Measurements from ENCODE around the gene HTRA1.

HTRA1 gene

DNA sequence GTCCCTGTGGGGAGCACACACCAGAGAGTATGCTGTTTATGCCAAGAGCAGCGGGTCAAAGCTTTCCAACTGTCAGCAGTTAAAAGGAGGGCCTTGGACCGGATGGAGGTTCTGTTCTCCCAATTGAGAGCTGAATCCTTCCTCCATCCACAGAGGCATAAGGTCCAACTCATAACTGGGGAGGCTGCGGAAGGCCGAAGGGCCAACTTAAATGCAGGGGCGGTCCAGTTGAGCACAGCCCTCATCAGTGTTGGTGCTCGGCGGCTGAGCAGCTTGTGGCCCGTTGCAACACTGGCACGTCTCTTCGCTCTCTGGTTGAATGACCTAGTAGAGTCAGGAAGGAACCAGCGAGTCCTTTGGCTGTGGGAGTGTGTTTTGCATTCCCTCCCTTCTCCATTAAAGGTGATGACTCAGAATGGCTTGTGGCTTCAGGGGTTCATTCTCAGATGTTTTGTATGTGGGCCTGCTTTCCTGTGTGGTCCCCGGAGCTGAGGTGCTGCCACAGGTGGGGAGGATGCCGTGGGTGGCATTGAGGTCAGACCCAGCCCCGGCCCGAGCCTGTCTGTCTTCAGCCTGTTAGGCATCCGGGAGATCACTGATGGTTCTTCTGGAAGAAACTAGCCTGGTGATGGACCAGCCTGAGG lies 54.4 kb downstream of the HTRA1 start:
- peak in 2 of 3 experiments; percentile 22 to 43 for DNase-seq (ENCODE audit: low read depth in 3 of 3)

DNA sequence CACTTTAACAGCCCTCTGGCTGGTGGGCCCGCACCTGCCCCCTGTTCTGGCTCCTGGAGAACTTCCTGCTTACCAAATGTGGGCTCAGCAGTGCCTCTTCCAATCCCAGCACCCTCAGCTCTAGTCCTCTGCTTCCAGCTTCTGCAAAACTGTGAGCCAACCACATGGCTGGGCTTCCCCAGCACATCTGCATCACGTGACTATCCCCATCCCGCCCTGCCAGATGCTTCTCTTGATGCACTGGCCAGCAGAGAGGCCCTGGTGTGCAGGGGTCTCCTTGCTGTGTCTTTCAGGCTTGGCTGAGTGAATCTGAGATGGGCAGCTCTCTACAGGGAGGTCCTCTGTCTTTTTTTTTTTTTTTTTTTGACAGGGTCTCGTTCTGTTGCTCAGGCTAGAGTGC lies 55.4 kb downstream of the HTRA1 start:
- no peak for DNase-seq (ENCODE audit: low read depth in 3 of 3)

DNA sequence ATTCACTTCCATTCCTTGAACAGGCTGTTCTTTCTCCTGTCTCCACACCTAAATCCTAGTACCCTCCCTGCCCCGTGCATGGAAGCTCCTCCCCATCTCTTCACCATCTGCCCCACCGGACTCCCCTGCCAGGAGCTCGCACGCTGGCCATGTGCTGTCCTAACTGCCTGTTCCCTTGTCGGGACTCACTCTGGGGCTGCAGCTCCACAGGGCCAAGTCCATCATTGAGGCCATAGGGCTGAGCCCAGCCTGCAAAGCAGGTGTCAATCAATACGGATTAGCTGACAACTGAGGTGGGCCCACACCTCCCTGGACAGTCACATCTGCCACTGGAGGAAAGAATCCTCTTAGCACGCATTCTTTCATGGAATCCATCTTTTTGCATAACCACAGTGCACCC lies 57.8 kb downstream of the HTRA1 start:
- DNase-seq (ENCODE audit: low read depth in 3 of 3): no peak

DNA sequence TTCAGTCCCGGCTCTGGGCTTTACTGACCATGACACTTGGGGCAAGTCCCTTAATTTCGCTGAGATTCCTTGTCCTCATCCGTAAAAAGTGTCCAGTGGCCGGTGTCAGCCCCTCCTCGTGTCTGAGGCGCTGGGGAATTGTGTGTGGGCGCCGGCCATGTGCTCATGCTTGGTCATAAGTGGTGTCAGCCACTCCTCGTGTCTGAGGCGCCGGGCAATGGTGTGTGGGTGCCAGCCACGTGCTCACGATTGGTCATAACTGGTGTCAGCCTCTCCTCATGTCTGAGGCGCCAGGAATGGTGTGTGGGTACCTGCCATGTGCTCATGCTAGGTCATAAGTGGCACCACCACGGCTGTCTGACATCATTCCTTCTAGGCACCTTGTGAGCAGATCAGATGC lies 58.5 kb downstream of the HTRA1 start:
- no peak for DNase-seq (ENCODE audit: low read depth in 3 of 3)

DNA sequence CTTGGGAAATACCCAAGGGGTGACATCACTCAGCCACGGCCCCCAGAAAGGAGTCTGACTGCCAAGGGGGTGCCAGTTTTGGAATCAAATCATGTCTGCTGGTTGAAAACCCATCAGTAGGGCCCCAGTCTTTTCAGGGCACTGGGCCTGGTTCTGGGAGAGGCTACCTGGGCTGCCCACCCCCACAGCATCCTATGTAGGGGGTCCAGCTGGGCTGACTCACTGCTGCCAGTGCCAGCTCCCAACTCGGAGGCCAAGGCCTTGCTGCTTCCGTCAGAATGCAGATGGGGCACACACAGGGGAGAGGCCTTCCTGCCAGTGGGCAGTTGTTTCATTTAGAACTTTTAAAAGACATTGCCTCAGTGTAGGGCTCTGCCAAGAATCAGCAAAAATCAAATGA lies 59.7 kb downstream of the HTRA1 start:
- DNase-seq (ENCODE audit: low read depth in 3 of 3): no peak

DNA sequence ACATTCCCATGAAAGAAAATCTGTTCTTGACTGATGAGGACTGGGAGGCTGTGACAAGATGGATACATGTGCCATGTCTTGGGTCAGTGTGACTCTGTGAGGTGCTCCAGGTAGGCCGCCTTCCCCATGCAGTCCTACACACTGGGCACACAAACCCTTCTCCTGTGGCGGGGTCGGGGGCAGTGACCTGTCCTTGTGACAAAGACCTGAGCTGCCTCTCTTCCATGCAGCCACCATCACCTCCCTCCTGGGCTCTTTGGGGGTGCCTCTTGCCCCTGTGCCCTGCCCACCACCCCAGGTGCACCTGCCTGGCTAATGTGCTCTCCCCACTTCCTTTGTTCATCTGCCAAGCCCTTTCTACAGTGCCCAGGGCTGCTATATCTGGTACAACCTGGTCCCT lies 63.5 kb downstream of the HTRA1 start:
- no peak for DNase-seq (ENCODE audit: low read depth in 3 of 3)

DNA sequence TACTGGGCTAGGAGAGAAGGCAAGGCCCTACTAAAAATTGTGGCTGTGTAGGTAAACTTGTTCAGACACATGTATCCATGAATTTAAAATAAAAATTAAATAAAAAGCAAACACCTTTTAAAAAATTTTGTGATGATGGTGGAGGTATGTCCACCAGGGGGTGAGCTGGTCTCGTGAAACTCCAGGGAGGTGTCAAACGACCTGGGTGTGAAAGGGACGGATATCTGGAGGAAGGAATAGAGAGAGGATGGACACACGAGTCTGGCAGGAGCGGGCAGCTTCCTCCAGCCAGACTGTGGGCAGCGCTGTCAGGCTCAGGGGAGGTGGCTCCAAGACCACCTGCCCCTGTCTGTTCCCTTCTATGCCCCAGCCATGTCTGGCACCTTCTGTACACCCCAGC lies 64.4 kb downstream of the HTRA1 start:
- no peak for DNase-seq (ENCODE audit: low read depth in 3 of 3)

DNA sequence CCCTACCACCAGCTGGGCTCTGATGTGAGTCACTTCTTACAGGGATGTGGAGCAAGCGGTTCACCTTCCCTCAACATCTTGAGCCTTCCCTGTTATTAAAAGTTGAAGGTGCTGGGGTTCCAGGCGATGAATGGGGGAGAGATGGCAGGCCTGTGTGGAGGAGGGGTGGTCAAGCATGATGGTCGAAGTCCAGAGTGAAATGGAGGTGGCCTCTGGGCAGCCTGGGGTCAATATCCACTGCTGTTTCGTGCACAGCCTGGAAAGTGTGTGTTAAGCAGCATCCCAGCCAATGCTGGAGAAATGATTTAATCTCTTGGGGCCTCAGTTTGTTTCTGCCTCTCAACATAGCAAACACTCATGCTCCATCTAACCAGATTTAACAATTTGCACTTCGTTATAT lies 65.5 kb downstream of the HTRA1 start:
- no peak for DNase-seq (ENCODE audit: low read depth in 3 of 3)

DNA sequence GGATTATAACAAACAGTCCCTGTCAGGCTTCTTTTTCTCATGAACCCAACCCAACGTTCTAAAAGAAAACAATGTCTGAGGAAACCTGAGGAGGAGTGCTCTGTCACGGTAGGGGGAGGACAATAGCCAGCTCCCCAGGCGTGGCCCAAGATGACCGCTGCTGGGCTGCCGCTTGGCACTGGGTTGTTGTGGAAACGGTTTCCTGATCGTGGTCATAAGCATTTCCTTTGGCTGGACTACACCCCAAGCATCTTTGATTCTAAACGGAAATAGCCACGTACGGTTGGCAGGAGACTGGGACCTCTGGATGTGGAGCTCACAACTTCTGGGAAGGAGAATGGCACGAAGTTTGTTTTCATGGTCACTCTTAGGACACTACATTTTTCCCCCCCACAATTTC lies 68.8 kb downstream of the HTRA1 start:
- DNase-seq (ENCODE audit: low read depth in 3 of 3): no peak

DNA sequence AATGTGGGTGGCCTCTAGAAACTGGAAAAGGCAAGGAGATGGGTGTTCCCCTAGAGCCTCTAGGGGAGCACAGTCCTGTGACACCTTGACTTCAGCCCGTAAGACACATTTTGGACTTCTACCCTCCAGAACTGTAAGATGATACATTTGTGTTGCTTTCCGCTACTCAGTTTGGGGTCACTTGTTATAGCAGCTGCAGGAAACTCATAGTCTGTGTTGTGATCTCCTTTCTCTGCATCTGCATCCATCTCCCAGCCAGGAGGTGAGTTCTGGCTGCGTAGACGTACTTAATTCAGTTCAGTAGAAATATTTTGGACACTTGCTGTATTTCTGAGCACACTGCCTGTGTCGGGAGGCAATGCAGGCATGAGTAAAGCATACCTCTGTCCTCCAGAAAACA lies 69.9 kb downstream of the HTRA1 start:
- DNase-seq (ENCODE audit: low read depth in 3 of 3): no peak

DNA sequence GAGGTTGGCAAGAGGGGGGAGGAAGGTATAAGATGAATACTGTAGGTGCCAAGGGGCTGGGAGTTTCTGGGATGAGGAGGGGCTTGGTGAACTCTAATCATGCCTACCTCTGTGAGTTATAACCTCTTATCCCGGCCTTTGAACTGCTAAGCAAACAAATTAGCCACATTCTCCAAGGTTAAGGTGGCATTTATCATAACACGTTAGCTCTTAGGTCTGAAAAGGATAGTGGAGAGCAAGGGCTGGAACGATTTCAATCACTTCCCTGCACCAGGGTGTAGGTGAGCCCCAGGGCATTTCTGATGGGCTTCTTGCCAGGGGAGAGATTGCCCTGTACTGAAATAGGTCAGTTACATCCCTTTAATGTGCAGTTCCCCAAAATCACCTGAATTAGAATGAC lies 70.6 kb downstream of the HTRA1 start:
- no peak for DNase-seq (ENCODE audit: low read depth in 3 of 3)

DNA sequence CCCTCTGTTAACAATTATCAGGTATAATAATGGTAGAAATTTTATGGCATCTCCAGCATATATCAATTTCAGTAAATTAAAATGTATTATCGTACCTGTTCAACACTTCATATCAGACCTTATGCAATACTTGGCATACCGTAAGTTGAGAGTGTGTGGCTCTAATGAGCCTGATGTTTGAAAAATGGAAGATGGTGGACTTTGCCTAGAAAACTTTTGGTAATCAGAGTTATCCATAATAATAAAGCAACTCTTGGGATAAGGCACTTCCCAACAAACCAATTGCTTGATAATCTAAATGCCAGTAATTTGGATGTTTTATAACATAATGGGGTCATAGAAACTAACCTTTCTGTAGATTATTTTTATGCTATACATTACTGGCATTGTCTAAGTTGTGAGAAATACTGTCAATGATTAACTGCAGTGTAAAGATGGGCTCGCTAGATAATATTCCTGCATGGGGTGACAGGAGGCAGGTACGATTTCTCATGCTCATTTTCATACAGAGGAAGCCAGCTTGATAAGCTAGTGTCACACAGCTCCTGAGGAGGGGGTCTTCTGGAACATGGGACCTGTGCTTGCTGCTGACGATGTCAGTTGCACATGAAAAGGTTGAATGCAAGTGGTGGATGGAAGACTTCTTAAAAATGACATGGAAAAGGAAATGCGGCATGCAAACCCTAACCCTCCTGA lies 71.4 kb downstream of the HTRA1 start:
- DNase-seq (ENCODE audit: low read depth in 3 of 3): no peak

DNA sequence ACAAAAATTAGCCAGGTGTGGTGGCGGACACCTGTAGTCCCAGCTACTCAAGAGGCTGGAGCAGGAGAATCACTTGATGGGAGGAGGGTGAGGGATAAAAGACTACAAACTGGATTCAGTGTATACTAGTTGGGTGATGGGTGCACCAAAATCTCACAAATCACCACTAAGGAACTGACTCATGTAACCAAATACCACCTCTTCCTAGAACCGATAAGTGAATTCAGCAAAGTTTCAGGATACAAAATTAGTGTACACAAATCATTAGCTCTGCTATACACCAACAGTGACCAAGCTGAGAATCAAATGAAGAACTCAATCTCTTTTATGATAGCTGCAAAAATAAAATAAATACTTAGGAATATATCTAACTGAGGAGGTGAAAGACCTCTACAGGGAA lies 76.2 kb downstream of the HTRA1 start:
- no peak for DNase-seq (ENCODE audit: low read depth in 3 of 3)

DNA sequence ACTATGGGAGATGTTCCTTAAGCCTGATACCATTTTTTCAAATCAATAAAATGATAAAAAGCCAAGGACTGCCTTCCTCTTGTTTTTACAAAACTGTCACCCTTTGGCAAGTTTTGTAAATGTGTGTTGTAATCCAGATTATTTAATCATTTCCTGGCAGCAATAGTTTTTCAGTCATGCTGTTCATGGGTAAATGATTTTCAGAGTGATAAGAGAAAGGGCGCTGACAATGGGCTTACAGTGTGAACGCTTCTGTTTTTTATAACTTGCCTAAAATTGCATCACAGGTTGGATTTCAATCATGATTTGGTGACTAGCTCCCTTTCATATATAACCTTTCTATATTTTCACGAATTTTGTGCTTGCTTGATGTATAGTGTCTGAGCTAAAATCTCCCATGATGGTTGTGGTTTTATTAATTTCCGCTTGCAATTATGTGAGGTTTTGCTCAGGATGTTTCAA lies 80.2 kb downstream of the HTRA1 start:
- DNase-seq (ENCODE audit: low read depth in 3 of 3): no peak

DNA sequence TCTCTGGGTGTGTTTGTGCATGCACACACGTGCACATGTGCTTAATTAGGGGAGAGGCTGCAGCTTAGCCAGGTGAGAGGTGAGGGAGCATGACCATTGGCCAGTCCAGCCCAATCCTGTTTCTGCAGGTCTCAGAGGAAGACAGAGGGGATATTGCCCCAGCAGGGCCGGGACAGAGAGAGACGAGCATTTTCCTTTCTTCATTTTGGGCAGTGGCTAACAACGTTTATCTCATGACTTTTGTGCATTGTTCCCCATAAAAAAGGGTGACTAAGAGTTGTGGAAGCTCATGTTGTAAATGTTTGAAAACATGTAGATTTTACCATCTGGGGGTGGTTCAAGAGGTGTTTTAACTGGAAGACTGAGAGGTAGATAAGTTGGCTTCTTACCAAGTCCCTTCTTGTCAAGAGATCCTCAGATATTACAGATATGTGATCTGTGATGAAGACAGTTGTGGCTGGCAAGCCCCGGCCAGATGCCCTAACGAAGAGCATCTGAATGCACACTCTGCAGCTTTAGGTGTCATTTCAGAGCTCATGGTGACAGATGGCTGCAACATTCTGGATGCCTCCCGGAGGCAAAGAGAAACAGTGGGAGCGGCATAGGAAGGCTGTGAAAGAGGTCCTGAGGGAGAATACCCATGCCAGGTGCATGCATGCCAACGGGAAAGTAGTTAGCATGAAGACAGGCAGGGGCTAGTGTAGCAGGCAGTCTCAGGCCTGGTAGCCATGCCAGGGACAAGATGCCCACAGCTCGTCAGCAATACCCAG lies 82.5 kb downstream of the HTRA1 start:
- DNase-seq (ENCODE audit: low read depth in 3 of 3): no peak

DNA sequence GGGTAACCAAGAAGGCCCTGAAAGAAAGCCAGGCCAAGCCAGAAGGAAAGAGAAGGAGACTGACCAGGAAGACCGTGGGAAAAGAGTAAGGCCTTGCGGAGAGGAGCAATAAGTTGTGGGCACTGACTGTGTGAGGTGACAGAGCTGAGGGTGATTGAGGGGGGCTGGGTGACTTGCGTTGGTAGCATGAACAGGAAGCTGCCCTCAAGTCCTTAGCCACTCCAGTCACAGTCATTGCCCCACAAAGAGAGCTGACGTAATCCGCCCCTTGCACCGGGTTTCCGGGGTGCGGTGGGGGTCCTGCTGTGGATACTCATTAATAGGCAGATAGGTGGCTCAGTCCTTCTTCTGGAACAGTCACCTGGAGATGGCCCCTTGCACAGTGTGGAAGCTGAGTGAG lies 83.1 kb downstream of the HTRA1 start:
- DNase-seq (ENCODE audit: low read depth in 3 of 3): no peak

DNA sequence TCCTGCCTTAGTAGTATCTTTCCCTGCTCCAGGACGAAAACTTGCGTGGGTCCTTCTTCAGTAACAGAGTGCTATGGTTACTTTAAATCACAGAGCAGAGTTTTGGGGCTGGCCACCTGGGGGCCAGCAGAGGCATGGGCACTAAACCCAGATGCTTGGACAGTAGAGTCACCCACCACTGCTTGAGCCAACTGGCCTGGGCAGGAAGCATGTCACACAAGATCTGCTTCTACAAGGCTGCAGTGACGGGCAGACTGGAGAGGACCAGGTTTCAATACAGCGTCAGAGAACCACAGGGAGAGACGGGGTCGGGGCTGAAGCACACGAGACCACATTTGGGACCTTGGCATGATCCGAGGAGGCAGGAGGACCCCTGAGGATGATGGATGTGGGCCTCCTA lies 84.9 kb downstream of the HTRA1 start:
- no peak for DNase-seq (ENCODE audit: low read depth in 3 of 3)

DNA sequence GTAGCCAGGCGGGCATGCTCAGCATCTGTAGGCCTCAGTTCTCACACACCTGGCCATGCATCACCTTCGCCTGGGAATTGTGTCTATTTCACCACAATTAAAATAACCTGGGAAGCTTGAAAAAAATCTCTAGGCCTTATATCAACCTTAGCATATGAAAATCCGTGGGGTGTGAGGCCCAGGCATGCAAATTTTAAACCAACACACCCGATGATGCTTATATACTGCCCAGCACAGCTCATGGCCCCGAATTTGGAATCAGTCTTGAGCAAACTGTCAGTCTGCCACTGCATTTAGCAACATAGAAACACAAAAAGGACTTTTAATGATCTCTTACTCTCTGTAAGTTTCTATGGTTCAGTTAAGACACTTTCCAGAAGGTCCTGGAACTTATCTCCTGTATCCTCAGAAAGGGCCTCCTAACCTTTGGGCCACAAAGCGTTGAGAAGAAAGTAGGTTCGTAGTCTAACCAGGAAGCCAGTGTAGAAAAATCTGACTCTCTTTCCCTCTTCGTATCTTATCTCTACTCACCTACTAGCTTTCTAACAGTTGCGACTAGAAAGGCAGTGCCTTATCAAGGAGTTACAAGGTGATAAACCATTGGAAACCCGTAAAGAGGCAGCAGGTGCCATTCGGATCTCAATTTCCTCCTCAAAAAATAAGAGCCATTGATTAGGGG lies 87.2 kb downstream of the HTRA1 start:
- no peak for DNase-seq (ENCODE audit: low read depth in 3 of 3)

DNA sequence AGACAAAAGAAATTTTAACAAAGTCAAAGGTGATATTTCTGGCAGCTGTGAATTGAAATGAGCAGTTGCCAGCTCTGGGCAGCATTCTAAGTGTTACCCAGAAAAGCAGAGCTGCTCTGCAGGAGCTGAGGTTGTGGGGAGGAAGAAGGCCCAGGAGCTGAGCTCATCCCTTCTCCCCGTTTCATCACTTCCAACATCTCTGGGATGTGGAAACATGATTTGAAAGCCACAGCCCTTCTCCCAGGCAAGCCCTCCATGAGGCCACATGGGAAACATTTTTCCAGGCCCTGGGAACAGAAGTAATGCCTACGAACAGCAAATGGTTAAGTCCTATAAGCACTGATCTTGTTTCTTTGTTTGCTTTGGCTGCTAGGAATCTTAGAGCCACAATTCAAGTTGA lies 88.3 kb downstream of the HTRA1 start:
- DNase-seq (ENCODE audit: low read depth in 3 of 3): no peak

DNA sequence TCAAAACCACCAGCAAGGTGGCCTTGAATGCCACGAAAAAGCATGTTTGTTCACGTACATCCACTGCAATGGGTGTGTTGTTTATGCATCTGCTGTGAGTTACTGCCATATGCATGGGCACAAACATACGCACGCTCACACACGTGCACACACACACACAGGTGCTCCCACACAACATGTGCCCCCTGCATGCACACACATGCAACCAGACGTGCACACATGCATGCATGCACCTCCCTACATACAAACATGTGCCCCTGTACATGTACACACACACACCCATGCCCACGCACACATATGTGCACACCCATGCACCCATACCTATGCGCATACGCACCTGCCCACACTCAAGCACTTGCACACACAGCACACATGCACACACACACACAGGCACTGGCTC lies 89.1 kb downstream of the HTRA1 start:
- no peak for DNase-seq (ENCODE audit: low read depth in 3 of 3)

DNA sequence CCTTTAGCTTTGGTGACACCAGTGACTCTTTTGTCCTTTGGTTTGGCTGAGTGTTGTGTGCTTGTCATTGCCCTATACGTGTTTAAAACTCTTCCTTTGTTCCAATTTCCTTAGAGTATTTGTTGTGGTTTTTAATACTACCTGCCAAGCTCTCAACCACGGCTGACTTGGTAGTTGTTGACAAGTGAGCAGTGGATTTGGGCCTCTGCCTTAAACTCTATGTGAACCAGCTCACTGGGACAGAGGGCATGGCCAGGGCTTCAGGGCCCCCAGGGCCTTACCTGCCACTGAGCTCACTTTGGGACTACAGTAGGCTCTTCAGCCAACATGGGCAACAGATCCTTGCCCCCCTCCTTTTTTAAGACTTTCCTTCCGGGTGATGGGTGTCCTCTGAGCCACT lies 89.6 kb downstream of the HTRA1 start:
- no peak for DNase-seq (ENCODE audit: low read depth in 3 of 3)

DNA sequence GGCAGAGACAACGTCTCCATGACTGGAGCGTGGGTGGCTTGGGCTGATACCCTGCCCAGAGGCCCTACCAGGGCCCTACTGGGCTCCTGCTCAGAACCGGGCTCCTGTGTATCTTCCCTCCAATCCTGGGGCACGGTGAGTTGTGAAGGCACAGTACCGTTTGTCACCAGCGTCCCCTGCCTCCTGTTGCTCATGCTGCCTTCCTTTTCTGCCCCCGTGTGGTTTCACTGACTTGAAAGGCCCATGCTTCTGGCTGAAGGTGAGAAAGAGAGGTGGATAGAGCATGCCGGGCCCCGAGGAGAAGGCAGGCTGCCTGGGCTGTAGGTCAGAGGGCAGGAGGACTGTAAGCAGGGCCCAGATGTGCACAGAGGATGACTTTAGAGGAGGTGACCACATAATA lies 90.1 kb downstream of the HTRA1 start:
- DNase-seq (ENCODE audit: low read depth in 3 of 3): peak in 1 of 3 experiments; percentile 3
